IMR-90 (cell line): ENCODE data around the gene TMCC3. TPM values are rescaled to one million over a fixed set of nuclear protein-coding genes. Genes with fewer than 3 reads are reported as not detected.

Experiments used
- ATAC-seq: fragments of 200-7000 bp; cut with Tn5 transposase; 2 replicates; pipeline ENCODE4 v1.9.1; 2020; ENCODE audit warnings: low read depth, mild to moderate bottlenecking, moderate library complexity
- BruUV-seq: library from RNA; stranded (reverse); fragments of 400-500 nt; replicated peaks from 2 replicates; lab custom pipeline; 2021; lab: Mats Ljungman, UMichigan
- CTCF ChIA-PET: fragments of 300-600 bp; formaldehyde crosslinking; extraction: SDS; loops from one replicate; lab custom pipeline; 2021; ENCODE audit warnings: antibody characterized with exemption; lab: Yijun Ruan, JAX
- POLR2A ChIA-PET: fragments of 300-600 bp; sonication (Branson Sonifier 250); formaldehyde crosslinking; loops from one replicate; lab custom pipeline; 2022; ENCODE audit warnings: antibody characterized with exemption; ENCODE audit not compliant: unreplicated experiment; lab: Charles Lee
- DNase-seq: peaks from one replicate; pipeline ENCODE4 v3.0.0; 2013
- H2AFZ ChIP-seq: replicated peaks from 2 replicates; pipeline ENCODE3; 2013; ENCODE audit warnings: low read length, mild to moderate bottlenecking; ENCODE audit not compliant: poor library complexity
- H2AK5ac ChIP-seq: 2 replicates; pipeline ENCODE4 v1.6.1; 2013; ENCODE audit warnings: low read depth, low read length, inconsistent platforms
- H2AK9ac ChIP-seq: replicated peaks from 2 replicates; pipeline ENCODE3; 2013; ENCODE audit warnings: mild to moderate bottlenecking, low read depth, low read length, moderate library complexity; ENCODE audit not compliant: poor library complexity
- H2BK120ac ChIP-seq: 2 replicates; pipeline ENCODE4 v1.6.1; 2013; ENCODE audit warnings: low read depth, low read length, inconsistent platforms
- H2BK15ac ChIP-seq: 3 replicates; pipeline ENCODE4 v1.6.1; 2013; ENCODE audit warnings: low read depth, low read length, inconsistent platforms
- H2BK20ac ChIP-seq: 2 replicates; pipeline ENCODE4 v1.6.1; 2013; ENCODE audit warnings: low read depth, mild to moderate bottlenecking, inconsistent platforms, low read length, moderate library complexity
- H2BK5ac ChIP-seq: 2 replicates; pipeline ENCODE4 v1.6.1; 2013; ENCODE audit warnings: mild to moderate bottlenecking, low read depth, low read length, inconsistent platforms; ENCODE audit not compliant: poor library complexity, severe bottlenecking
- H3K14ac ChIP-seq: replicated peaks from 2 replicates; pipeline ENCODE4 v1.6.1; 2013; ENCODE audit warnings: low read depth, low read length, inconsistent platforms
- H3K18ac ChIP-seq: 2 replicates; pipeline ENCODE4 v1.6.1; 2013; ENCODE audit warnings: low read depth, low read length, control low read depth
- H3K23ac ChIP-seq: 2 replicates; pipeline ENCODE4 v1.6.1; 2013; ENCODE audit warnings: low read depth, low read length, inconsistent platforms
- H3K27ac ChIP-seq: 2 replicates; pipeline ENCODE4 v1.5.1; 2013; ENCODE audit warnings: mild to moderate bottlenecking, control low read depth, low read length; ENCODE audit not compliant: insufficient read depth
- H3K27me3 ChIP-seq: 2 replicates; pipeline ENCODE4 v1.6.1; 2013; ENCODE audit warnings: low read length; ENCODE audit not compliant: control insufficient read depth, insufficient read depth
- H3K36me3 ChIP-seq: 2 replicates; pipeline ENCODE4 v1.6.1; 2013; ENCODE audit warnings: low read length, mixed read lengths; ENCODE audit not compliant: control insufficient read depth, insufficient read depth
- H3K4ac ChIP-seq: 2 replicates; pipeline ENCODE4 v1.6.1; 2013; ENCODE audit warnings: low read depth, low read length, inconsistent platforms
- H3K4me1 ChIP-seq: 2 replicates; pipeline ENCODE4 v1.6.1; 2013; ENCODE audit warnings: low read length, mixed read lengths; ENCODE audit not compliant: control insufficient read depth, insufficient read depth
- H3K4me2 ChIP-seq: 2 replicates; pipeline ENCODE4 v1.6.1; 2013; ENCODE audit warnings: low read depth, mild to moderate bottlenecking, control low read depth, low read length, moderate library complexity
- H3K4me3 ChIP-seq: 2 replicates; pipeline ENCODE4 v1.5.1; 2013; ENCODE audit warnings: low read depth, mild to moderate bottlenecking, control low read depth, low read length, moderate library complexity; ENCODE audit not compliant: insufficient read depth
- H3K56ac ChIP-seq: 2 replicates; pipeline ENCODE4 v1.6.1; 2013; ENCODE audit warnings: low read length, inconsistent platforms; ENCODE audit not compliant: insufficient read depth; ENCODE audit errors: extremely low read depth
- H3K79me1 ChIP-seq, 2 experiments: 2 replicates each; pipeline ENCODE4 v1.6.1; 2013; ENCODE audit warnings: low read length in 2 of 2, inconsistent platforms in 1 of 2, low read depth in 1 of 2
- H3K9ac ChIP-seq: 2 replicates; pipeline ENCODE4 v1.6.1; 2013; ENCODE audit warnings: low read depth, low read length, control low read depth
- H3K9me1 ChIP-seq: 2 replicates; pipeline ENCODE4 v1.6.1; 2013; ENCODE audit warnings: low read length, inconsistent platforms; ENCODE audit not compliant: insufficient read depth
- H3K9me3 ChIP-seq: 2 replicates; pipeline ENCODE4 v1.6.1; 2013; ENCODE audit warnings: low read length; ENCODE audit not compliant: control insufficient read depth, insufficient read depth
- H4K20me1 ChIP-seq: 2 replicates; pipeline ENCODE4 v1.6.1; 2013; ENCODE audit warnings: low read length, inconsistent platforms; ENCODE audit not compliant: insufficient read depth
- H4K5ac ChIP-seq: 2 replicates; pipeline ENCODE4 v1.6.1; 2013; ENCODE audit warnings: mild to moderate bottlenecking, low read depth, low read length, control low read depth
- H4K8ac ChIP-seq, 2 experiments: 2 replicates each; pipeline ENCODE4 v1.6.1; 2013; ENCODE audit warnings: low read depth in 2 of 2, low read length in 2 of 2, control low read depth in 1 of 2, inconsistent platforms in 1 of 2
- H4K91ac ChIP-seq: 2 replicates; pipeline ENCODE4 v1.6.1; 2013; ENCODE audit warnings: low read depth, low read length, inconsistent platforms; ENCODE audit not compliant: insufficient read depth
- BHLHE40 ChIP-seq: fragments of 150-350 bp; IDR thresholded peaks from 2 replicates; pipeline ENCODE4 v1.6.1; 2016; ENCODE audit warnings: mild to moderate bottlenecking, low read depth, low read length
- CEBPB ChIP-seq: IDR thresholded peaks from 2 replicates; pipeline ENCODE4 v1.6.1; 2012; ENCODE audit warnings: low read depth, low read length, improper control_type of control experiment
- CHD1 ChIP-seq: IDR thresholded peaks from 2 replicates; pipeline ENCODE4 v1.6.1; 2012; ENCODE audit warnings: low read depth, low read length, improper control_type of control experiment
- CTCF ChIP-seq: conservative IDR thresholded peaks from 2 replicates; pipeline ENCODE4 v1.5.1; 2012; ENCODE audit warnings: mild to moderate bottlenecking, low read depth, low read length, improper control_type of control experiment
- ELK1 ChIP-seq: fragments of 150-350 bp; IDR thresholded peaks from 2 replicates; pipeline ENCODE4 v1.6.1; 2016; ENCODE audit warnings: low read depth, mild to moderate bottlenecking, low read length, moderate library complexity, borderline replicate concordance
- MAZ ChIP-seq: IDR thresholded peaks from 2 replicates; pipeline ENCODE4 v1.6.1; 2012; ENCODE audit warnings: low read depth, mild to moderate bottlenecking, low read length, improper control_type of control experiment, moderate library complexity, borderline replicate concordance
- MXI1 ChIP-seq: IDR thresholded peaks from 2 replicates; pipeline ENCODE4 v1.6.1; 2012; ENCODE audit warnings: low read depth, mild to moderate bottlenecking, low read length, moderate library complexity, borderline replicate concordance
- NFE2L2 ChIP-seq: fragments of 150-350 bp; IDR thresholded peaks from 2 replicates; pipeline ENCODE4 v1.6.1; 2016; ENCODE audit warnings: low read depth, mild to moderate bottlenecking, low read length
- POLR2A ChIP-seq: IDR thresholded peaks from 2 replicates; pipeline ENCODE4 v1.6.1; 2012; ENCODE audit warnings: mild to moderate bottlenecking, low read depth, low read length
- RAD21 ChIP-seq: IDR thresholded peaks from 2 replicates; pipeline ENCODE4 v1.6.1; 2012; ENCODE audit warnings: low read length, improper control_type of control experiment
- RCOR1 ChIP-seq: IDR thresholded peaks from 2 replicates; pipeline ENCODE4 v1.6.1; 2012; ENCODE audit warnings: mild to moderate bottlenecking, low read length, improper control_type of control experiment; ENCODE audit not compliant: insufficient replicate concordance
- RFX5 ChIP-seq: IDR thresholded peaks from 2 replicates; pipeline ENCODE4 v1.8.0; 2012; ENCODE audit warnings: low read depth, mild to moderate bottlenecking, low read length, moderate library complexity
- WGBS, 2 experiments: methylation state at CpG; one replicate each; pipeline versions ENCODE4 v1.1.5 to v1.1.7; 2013; ENCODE audit warnings: missing lambda C conversion rate in 2 of 2; ENCODE audit not compliant: insufficient read length in 1 of 2; ENCODE audit errors: extremely low coverage in 2 of 2; 5-methylcytosine and 5-hydroxymethylcytosine counted together
- dilution Hi-C: fragments of 300-500 bp; cut with HindIII; formaldehyde crosslinking; loops from one replicate; pipeline ENCODE4 v1.14.3; 2018; ENCODE audit warnings: low sequenced_read_pairs; ENCODE audit not compliant: unreplicated experiment
- in situ Hi-C: fragments of 300-500 bp; cut with MboI; formaldehyde crosslinking; loops from 3 replicates; pipeline ENCODE4 v1.14.3; 2019; ENCODE audit warnings: low sequenced_read_pairs, inconsistent platforms, mixed read lengths
- intact Hi-C: fragments of 100-400 bp; cut with micrococcal nuclease; formaldehyde crosslinking; loops from 2 replicates; pipeline ENCODE4 v1.10.0; 2022
- polyA plus RNA-seq, 3 experiments: library from polyadenylated mRNA; depleted of rRNA; stranded (reverse); fragments of >200 nt; gene quantifications; 2 replicates each; pipeline ENCODE4 v1.2.3, GENCODE V29; 2012; ENCODE audit warnings: low replicate concordance in 1 of 3
- total RNA-seq: library from RNA; depleted of rRNA; stranded (reverse); fragments of >200 nt; gene quantifications from 2 replicates; pipeline ENCODE4 v1.2.3, GENCODE V29; 2012
- TF ChIP-seq, protein P1 (sequence below): fragments of 150-350 bp; IDR thresholded peaks from 2 replicates; pipeline ENCODE4 v1.6.1; 2017; ENCODE audit warnings: mild to moderate bottlenecking, antibody characterized with exemption, low read length, low read depth

The TMCC3 gene
- total and polyA plus RNA-seq, 2 of the 4 experiments (the other 2 are of a cell fraction): 0.14 to 0.36 TPM

- TF ChIP-seq CTCF (no peak), BHLHE40 (no peak), NFE2L2 (no peak), ELK1 (no peak), MXI1 (no peak), RCOR1 (no peak), POLR2A (no peak), CEBPB (no peak), RAD21 (no peak), RFX5 (no peak), MAZ (no peak), CHD1 (no peak)
- TF ChIP-seq, protein P1, sequence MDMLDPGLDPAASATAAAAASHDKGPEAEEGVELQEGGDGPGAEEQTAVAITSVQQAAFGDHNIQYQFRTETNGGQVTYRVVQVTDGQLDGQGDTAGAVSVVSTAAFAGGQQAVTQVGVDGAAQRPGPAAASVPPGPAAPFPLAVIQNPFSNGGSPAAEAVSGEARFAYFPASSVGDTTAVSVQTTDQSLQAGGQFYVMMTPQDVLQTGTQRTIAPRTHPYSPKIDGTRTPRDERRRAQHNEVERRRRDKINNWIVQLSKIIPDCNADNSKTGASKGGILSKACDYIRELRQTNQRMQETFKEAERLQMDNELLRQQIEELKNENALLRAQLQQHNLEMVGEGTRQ: no peak
- H3K4me3 ChIP-seq: no peak overlapping the region
- no peak overlapping the region for H3K56ac ChIP-seq
- H2BK120ac ChIP-seq: no peak overlapping the region
- no peak overlapping the region for H2AFZ ChIP-seq
- H3K4me1 ChIP-seq: no peaks in the 10 kb centered on the region
- H4K5ac ChIP-seq: no peak overlapping the region
- H3K14ac ChIP-seq: no peak overlapping the region
- H3K18ac ChIP-seq: no peak overlapping the region
- H2AK9ac ChIP-seq: no peak overlapping the region
- no peaks in the 10 kb centered on the region for H3K9me1 ChIP-seq
- H2AK5ac ChIP-seq: no peak overlapping the region
- H3K4ac ChIP-seq: no peak overlapping the region
- no peak overlapping the region for H3K9ac ChIP-seq
- no peaks in the 10 kb centered on the region for H3K9me3 ChIP-seq
- H2BK5ac ChIP-seq: no peak overlapping the region
- no peak for ATAC-seq
- intact Hi-C loops (no loop called here), in situ Hi-C loops (no loop called here), dilution Hi-C loops (no loop called here)
- no peaks in the 10 kb centered on the region for H3K36me3 ChIP-seq
- H2BK20ac ChIP-seq: no peak overlapping the region
- no peak overlapping the region for H2BK15ac ChIP-seq
- H4K8ac ChIP-seq: no peak overlapping the region
- H4K20me1 ChIP-seq: no peaks in the 10 kb centered on the region
- no TSS peak for BruUV-seq
- H3K23ac ChIP-seq: no peak overlapping the region
- H3K27me3 ChIP-seq: no peaks in the 10 kb centered on the region; the same call in 1 of the 2 replicates
- WGBS, 2 experiments: no CpG with 5 or more reads among the region's 4 CpGs
- H3K4me2 ChIP-seq: no peak overlapping the region
- no peak for DNase-seq
- H3K27ac ChIP-seq: no peak overlapping the region
- CTCF ChIA-PET: no interaction called here
- POLR2A ChIA-PET: no interaction called here
- H4K91ac ChIP-seq: no peak overlapping the region
- H3K79me1 ChIP-seq: no peaks in the 10 kb centered on the region
Observed at GRCh38 chr12:94679554-94680195, 29.3 kb upstream of the TMCC3 start.
